RKO (cell line): Measurements from ENCODE around the gene TCF7L1.
"Not testable (repeated sequence)": the region's sequence is repeated elsewhere in the genome, so short reads cannot be mapped to it uniquely, and the experiment has no call there.

Source experiments
- DNase-seq: peaks from one replicate; pipeline ENCODE4 v3.0.0-alpha.2; 2016; ENCODE audit warnings: low spot score

Gene TCF7L1

DNA sequence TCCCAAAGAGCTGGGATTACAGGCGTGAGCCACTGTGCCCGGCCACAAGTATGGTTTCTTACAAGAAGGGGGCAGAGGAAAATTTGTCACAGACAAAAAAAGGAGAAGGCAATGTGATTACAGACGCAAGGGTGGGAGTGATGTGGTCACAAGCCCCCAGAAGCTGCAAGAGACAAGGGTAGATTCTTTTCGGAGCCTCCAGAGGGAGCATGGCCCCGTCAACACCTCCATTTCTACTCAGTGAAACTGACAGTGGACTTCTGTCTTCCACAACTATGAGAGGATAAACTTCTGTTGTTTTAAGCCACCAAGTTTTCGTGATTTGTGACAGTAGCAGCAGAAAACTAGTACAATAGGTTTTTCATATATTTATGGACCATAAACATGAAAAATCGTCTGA is 2.1 kb upstream of the TCF7L1 start:
- peak; percentile 14 for DNase-seq

GRCh38 chr2:85132397-85132796 is 795 bp upstream of the TCF7L1 start:
- DNase-seq, result no peak

DNA sequence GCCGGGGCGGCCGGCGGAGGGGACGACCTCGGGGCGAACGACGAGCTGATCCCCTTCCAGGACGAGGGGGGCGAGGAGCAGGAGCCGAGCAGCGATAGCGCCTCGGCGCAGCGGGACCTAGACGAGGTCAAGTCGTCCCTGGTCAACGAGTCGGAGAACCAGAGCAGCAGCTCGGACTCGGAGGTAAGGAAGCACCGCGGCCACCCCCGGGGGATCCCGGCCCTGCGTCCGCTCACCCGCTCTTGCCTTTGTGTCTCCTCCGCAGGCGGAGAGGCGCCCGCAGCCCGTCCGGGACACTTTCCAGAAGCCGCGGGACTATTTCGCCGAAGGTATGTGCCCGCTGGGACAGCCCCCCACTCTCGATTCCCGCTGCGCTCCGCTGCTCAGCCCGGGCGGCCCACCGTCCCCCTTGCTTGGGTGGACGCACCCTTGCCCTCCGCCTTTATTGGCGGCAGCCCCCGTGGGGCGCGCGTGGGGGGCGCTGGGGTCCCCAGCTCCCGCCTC is 611 bp downstream of the TCF7L1 start:
- no peak for DNase-seq

- no peak for DNase-seq
Observed at GRCh38 chr2:85134255-85134895, 1.2 kb downstream of the TCF7L1 start.

DNA sequence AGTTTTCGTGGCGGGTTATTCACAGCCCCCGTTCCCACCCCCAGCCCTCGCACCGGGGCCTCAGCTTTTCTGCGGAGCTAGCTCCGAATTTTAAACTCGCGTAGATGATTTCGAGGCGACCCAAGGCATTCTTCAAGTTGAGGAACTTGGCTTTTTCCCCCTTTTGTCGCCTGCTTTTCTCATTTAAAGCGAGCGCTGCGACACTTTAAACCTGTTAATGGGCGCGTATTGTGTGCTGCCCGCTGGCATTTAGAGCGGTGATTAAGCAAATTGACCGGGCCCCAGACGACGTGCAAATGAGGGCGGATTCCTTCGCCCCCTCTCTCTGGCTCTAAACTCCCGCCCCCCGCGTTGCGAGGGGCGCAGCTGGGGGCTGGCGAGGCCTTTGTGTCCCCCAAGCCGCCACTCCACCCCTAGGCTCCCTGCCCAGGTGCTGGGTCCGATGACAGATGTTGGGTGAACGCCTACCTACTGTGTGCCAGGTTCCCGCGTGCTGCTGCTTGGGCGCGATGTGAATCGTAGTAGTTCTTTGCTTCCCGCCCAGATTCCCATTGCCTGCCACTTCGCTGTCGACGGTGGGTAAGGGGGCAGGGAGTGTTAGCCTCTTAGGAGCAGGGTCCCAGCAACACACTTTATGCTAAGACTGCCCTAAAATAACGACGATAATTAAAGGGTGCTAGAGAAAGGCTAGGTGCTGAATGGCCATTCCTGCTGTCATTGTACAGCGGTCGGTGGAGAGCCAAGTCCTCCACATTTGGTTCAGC is 1.9 kb downstream of the TCF7L1 start:
- DNase-seq, result no peak

DNA sequence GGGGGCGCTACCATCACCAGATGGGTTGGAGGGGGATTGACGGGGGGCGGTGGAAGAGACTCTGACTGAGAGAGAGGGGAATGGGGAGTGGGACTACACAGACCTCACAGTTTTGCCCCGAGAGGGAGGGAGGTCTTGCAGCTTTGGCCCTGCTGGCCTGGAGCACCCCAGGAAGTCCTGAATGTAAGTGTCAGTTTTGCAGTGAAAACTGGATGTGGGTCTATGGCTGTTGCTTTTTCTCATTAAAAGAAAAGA is 2.4 kb downstream of the TCF7L1 start:
- DNase-seq, result no peak

GRCh38 chr2:85137156-85137555 is 4.0 kb downstream of the TCF7L1 start:
- DNase-seq, result no peak

GRCh38 chr2:85143463-85144082 is 10.4 kb downstream of the TCF7L1 start:
- DNase-seq, result no peak

- no peak for DNase-seq
Observed at GRCh38 chr2:85145116-85145820, 12.1 kb downstream of the TCF7L1 start.

- no peak for DNase-seq
Observed at GRCh38 chr2:85148190-85148589, 15.0 kb downstream of the TCF7L1 start.

DNA sequence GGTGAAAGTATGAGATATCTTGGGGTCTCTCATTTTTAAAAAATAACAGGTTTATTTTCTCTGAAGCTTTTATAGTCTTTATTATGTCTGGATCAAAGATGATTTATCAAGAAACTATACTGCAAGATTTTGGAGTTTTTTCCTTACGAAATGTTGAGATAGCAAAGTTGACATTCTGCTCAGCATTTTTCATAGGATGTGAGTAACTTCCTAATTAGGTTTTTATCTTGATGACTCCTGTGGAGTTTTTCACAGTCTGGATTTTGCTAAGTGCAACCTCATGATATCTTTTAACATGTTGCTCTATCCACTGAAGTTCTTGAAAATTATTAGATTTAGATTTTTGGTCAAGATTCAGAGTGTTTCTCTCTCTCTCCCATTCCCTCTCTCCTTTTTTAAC is 17.8 kb downstream of the TCF7L1 start:
- DNase-seq, result no peak

DNA sequence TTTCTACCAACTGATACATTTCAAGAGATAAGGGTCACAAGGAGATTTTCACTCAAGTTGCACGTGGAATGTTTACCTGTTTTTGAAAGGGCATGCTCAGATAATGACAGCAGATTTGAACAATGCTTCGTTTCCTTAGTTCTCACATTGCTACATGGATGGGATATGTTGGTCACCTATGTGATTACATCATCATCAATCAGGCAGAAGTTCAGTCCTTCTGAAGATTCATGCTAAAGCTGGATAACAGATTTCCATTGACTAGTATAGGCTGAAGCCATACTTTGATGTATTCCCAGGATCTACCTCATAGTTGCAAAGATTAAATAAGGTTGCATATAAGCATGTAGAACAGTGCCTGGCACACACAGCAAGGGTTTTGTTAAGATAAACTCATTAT is 19.7 kb downstream of the TCF7L1 start:
- no peak for DNase-seq

DNA sequence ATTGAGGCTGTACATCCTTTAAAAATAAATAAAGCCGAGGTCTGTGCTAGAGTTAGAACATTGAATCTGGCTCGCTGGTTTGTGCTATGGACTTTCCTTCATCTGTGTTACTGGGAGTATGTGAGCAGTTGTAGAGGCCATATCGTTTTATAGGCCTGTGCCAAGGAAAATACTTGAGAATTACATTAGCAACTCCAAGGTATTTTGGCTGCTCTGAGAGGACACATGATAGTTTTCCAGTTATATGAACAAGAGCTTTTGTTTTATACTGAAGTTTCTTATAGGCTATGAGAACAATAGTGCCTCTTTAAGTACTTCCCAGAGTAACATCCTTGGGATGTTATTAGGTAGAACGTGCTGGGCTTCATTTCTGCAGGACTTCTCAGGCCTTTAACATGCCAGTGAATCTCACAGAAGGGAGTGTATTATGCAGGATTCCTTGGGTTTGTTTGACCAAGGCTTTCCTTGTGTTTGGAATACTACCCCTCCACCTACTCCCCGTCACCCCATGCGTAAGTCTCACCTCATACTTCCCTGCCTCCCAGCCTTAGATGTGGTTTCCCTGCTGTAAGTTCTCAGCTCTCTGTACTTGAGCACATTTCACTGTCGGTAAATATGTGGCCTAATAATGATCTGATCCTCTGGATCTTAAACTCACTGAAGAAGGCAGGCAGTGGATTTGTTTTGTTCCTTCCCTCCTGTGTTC is 21.0 kb downstream of the TCF7L1 start:
- no peak for DNase-seq

DNA sequence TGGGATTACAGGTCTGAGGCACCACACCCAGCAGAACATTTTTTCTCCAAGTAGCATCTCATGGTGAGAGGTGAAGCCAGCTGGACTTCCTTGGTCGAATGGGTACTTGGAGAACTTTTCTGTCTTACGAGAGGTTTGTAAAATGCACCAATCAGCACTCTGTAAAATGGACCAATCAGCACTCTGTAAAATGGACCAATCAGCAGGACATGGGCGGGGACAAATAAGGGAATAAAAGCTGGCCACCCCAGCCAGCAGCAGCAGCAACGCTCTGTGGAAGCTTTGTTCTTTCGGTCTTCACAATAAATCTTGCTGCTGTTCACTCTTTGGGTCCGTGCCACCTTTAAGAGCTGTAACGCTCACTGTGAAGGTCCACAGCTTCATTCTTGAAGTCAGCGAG is 21.9 kb downstream of the TCF7L1 start:
- DNase-seq, result not testable (repeated sequence)

GRCh38 chr2:85156153-85156552 is 23.0 kb downstream of the TCF7L1 start:
- no peak for DNase-seq

DNA sequence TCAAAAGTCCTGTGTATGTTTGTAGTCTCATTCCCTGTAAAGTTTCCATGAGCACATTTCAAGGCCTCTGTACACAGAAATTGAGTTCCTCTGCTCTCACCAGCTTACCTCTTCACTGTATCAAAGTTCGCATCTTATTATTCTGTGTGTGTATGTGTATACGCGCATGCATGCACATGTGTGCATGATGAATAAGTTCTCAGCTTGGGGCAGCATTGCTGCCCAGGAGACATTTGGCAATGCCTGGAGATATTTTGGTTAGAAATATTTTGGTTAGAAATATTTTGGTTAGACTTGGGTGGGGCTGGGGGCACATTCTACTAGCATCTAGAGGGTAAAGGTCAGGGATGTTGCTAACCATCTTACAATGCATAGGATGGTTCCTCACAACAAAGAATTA is 23.4 kb downstream of the TCF7L1 start:
- DNase-seq, result no peak

DNA sequence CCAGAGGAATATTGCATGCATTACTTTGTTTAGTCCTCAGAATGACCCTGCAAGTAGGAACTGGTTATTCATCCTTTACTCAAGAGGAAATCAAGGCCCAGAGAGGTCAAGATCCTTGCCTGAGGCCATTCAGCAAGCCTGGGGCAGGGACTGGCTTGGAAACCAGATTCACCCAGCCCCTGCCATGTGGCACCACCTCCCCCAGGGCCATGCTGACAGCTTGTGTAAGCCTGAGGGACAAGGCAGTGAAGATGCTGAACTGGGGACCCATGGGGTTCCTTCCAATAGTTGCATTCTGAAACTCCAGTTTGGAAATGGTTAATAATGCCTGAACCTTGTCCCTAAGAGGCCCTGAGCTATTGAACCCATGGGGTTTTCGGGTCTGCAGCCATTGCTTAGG is 24.2 kb downstream of the TCF7L1 start:
- DNase-seq, result no peak

- DNase-seq, result no peak
Observed at GRCh38 chr2:85158559-85159273, 25.5 kb downstream of the TCF7L1 start.

DNA sequence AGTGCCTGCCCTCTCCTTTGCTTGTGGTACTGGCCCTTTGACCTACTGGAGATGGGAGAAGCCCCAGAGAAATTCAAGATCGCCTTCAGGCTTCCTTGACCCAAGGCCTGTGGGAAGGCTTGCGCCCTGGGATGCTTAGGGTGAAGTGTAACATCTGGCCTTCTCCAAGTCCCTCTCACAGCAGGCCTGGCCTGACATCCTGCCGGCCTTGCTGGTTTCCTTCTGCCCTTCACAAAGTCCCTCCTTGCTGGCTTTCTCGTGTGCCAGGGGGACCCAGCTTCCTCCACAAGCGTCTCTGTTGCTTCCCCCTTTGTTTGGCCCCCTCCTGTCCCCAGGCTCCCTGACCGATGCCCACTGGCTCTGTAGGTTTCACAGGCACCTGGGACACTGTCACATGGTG is 26.4 kb downstream of the TCF7L1 start:
- no peak for DNase-seq

DNA sequence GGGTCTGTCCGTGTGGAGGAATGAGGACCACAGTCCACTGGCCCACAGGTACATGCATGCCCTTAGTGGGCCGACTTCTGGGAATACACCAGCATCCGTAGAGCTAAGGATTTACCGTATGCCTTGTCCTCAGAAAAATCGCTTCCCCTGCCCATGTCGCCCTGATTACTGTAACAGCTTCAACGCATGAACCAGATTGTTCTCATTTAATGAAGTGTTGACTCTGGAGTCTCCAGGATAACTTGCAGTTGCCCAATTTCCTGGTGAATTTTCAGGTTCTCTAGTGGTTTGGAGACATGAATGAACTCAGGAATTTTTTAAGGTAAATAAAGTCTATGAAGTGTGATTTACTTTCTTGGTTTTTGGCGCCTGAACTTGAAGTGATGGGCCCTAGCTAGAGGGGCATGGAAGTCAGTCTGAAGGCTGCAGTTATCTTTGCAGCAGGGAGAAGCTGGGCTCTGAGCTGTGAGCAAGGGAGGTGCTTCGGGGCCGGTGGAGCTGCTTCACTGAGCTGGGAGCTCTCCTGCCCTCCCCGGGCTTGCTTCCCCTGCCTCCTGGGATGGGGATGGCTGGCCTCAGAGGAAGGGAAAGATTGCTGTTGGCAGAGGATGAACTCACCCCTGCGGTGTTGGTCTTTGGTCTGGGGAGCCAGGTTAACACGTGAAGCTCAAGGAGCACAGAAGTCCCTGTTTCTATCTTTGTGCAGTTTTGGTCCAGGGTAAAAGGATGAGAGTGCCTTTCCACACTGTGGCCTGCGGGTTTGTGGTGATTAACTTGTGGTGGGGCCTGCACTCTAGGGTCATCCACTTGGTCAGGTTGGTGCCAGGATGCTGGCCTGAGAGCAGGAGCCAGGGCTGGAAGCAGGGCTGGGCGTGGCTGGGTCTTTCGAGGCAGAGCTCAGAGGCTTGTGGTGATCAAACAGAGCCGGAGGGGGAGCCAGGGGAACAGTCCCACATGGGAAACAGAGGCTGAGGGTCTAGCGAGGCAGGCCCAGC is 28.1 kb downstream of the TCF7L1 start:
- no peak for DNase-seq
